Measurements from ENCODE around the gene PROSER3.

Gene PROSER3

DNA sequence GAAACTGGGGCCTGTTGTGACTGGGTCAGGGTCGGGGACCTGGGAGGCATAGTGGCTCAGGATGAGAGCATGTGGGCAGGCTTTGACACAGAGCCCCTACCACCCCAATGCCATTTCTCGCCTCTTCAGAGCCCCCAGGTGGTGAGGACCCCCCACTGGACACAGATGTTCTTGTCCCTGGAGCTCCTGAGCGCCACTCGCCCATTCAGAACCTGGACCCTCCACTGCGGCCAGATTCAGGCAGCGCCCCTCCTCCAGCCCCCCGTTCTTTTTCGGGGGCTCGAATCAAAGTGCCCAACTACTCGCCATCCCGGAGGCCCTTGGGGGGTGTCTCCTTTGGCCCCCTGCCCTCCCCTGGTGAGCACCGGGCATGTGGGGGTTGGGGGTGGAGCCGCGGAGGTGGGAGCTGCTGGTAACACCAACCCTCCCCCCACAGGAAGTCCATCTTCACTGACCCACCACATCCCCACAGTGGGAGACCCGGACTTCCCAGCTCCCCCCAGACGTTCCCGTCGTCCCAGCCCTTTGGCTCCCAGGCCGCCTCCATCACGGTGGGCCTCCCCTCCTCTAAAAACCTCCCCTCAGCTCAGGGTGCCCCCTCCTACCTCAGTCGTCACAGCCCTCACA is 26.1 kb upstream of the PROSER3 start:
- no peak overlapping the region for H2AFZ ChIP-seq (ENCODE audit: low read length)
- no peaks in the 10 kb centered on the region for H3K4me1 ChIP-seq (ENCODE audit: insufficient read depth, low read length, severe bottlenecking)
- no peak overlapping the region for H3K9ac ChIP-seq (ENCODE audit: low read length)
- no peaks in the 10 kb centered on the region for H3K27me3 ChIP-seq (ENCODE audit: insufficient read depth, low read length)
- H4K20me1 ChIP-seq (ENCODE audit: insufficient read depth, low read length), result no peaks in the 10 kb centered on the region
- peaks cover 92% of the 10 kb centered on the region for H3K36me3 ChIP-seq (ENCODE audit: insufficient read depth, low read length)
- TF ChIP-seq, protein P1, sequence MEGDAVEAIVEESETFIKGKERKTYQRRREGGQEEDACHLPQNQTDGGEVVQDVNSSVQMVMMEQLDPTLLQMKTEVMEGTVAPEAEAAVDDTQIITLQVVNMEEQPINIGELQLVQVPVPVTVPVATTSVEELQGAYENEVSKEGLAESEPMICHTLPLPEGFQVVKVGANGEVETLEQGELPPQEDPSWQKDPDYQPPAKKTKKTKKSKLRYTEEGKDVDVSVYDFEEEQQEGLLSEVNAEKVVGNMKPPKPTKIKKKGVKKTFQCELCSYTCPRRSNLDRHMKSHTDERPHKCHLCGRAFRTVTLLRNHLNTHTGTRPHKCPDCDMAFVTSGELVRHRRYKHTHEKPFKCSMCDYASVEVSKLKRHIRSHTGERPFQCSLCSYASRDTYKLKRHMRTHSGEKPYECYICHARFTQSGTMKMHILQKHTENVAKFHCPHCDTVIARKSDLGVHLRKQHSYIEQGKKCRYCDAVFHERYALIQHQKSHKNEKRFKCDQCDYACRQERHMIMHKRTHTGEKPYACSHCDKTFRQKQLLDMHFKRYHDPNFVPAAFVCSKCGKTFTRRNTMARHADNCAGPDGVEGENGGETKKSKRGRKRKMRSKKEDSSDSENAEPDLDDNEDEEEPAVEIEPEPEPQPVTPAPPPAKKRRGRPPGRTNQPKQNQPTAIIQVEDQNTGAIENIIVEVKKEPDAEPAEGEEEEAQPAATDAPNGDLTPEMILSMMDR (IDR thresholded peaks at IDR 0.05; ENCODE audit: low read length), result no peak
- TF ChIP-seq EZH2 (IDR thresholded peaks at IDR 0.05; ENCODE audit: borderline replicate concordance, low read length), result no peak
- H3F3A ChIP-seq (ENCODE audit: insufficient read depth, low read length), result no peaks in the 10 kb centered on the region
- H3K27ac ChIP-seq (ENCODE audit: low read depth, low read length, poor library complexity, severe bottlenecking), result no peak overlapping the region
- no peak overlapping the region for H3K4me3 ChIP-seq (ENCODE audit: low read depth, low read length, poor library complexity, severe bottlenecking)
- H3K9me2 ChIP-seq (ENCODE audit: low read depth, low read length), result no peaks in the 10 kb centered on the region
- no peaks in the 10 kb centered on the region for H3K79me2 ChIP-seq (ENCODE audit: insufficient read depth, low read length)
- no peaks in the 10 kb centered on the region for H3K9me3 ChIP-seq (ENCODE audit: low read length)
- H3K4me2 ChIP-seq (ENCODE audit: low read length), result no peak overlapping the region

DNA sequence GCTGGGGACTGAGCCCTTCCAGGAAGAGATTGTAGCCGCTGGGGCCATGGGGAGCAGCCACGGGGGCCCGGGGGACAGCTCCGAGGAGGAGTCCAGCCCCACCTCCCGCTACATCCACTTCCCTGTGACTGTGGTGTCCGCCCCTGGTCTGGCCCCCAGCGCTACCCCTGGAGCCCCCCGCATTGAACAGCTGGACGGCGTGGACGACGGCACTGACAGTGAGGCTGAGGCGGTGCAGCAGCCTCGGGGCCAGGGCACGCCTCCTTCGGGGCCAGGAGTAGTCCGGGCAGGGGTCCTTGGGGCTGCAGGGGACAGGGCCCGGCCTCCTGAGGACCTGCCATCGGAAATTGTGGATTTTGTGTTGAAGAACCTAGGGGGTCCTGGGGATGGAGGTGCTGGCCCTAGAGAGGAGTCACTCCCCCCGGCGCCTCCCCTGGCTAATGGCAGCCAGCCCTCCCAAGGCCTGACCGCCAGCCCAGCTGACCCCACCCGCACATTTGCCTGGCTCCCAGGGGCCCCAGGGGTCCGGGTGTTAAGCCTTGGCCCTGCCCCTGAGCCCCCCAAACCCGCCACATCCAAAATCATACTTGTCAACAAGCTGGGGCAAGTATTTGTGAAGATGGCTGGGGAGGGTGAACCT is 25.3 kb upstream of the PROSER3 start:
- no peaks in the 10 kb centered on the region for H3K9me2 ChIP-seq (ENCODE audit: low read depth, low read length)

DNA sequence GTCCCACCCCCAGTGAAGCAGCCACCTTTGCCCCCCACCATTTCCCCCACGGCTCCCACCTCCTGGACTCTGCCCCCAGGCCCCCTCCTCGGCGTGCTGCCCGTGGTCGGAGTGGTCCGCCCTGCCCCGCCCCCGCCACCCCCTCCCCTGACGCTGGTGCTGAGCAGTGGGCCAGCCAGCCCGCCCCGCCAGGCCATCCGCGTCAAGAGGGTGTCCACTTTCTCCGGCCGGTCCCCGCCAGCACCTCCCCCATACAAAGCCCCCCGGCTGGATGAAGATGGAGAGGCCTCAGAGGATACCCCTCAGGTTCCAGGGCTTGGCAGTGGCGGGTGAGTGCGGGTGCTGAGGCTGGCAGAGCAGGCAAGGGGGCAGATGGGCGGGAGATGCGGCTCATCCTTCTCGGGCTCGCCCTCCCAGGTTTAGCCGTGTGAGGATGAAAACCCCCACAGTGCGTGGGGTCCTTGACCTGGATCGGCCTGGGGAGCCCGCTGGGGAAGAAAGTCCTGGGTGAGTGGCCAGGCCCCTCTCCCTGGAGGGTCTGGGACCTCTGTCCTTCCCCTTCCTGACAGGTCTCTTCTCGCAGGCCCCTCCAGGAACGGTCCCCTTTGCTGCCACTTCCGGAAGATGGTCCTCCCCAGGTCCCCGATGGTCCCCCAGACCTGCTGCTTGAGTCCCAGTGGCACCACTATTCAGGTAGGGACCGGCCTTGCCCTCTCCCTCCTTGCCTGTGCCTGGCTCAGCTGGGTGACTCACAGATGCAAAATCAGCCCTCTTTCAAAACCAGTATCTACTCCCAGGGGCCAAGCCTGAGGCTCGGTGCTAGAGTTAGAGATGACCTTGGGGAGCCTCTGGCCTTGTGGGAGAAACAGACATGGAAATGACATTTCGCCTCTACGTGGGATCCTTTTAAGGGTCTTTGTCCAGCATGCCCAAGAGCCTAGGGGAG is 24.5 kb upstream of the PROSER3 start:
- Histone ChIP-seq H3K4me3 (ENCODE audit: low read depth, low read length, poor library complexity, severe bottlenecking) (no peak overlapping the region), H3K9ac (ENCODE audit: low read length) (no peak overlapping the region), H3K4me2 (ENCODE audit: low read length) (no peak overlapping the region), H3K9me3 (ENCODE audit: low read length) (no peaks in the 10 kb centered on the region), H3K36me3 (ENCODE audit: insufficient read depth, low read length) (peaks cover 91% of the 10 kb centered on the region), H3K4me1 (ENCODE audit: insufficient read depth, low read length, severe bottlenecking) (no peaks in the 10 kb centered on the region), H4K20me1 (ENCODE audit: insufficient read depth, low read length) (no peaks in the 10 kb centered on the region), H2AFZ (ENCODE audit: low read length) (no peak overlapping the region), H3K9me2 (ENCODE audit: low read depth, low read length) (no peaks in the 10 kb centered on the region), H3K27me3 (ENCODE audit: insufficient read depth, low read length) (no peaks in the 10 kb centered on the region), H3K27ac (ENCODE audit: low read depth, low read length, poor library complexity, severe bottlenecking) (no peak overlapping the region), H3K79me2 (ENCODE audit: insufficient read depth, low read length) (no peaks in the 10 kb centered on the region), H3F3A (ENCODE audit: insufficient read depth, low read length) (no peaks in the 10 kb centered on the region)
- no peak for TF ChIP-seq EZH2 (IDR thresholded peaks at IDR 0.05; ENCODE audit: borderline replicate concordance, low read length)

More for the DNA sequence above, 25.3 kb upstream of the PROSER3 start:
- Histone ChIP-seq H3K9ac (ENCODE audit: low read length) (no peak overlapping the region), H3K36me3 (ENCODE audit: insufficient read depth, low read length) (peaks cover 90% of the 10 kb centered on the region), H2AFZ (ENCODE audit: low read length) (no peak overlapping the region), H3K4me1 (ENCODE audit: insufficient read depth, low read length, severe bottlenecking) (no peaks in the 10 kb centered on the region), H3K79me2 (ENCODE audit: insufficient read depth, low read length) (no peaks in the 10 kb centered on the region), H3K4me2 (ENCODE audit: low read length) (no peak overlapping the region), H4K20me1 (ENCODE audit: insufficient read depth, low read length) (no peaks in the 10 kb centered on the region), H3F3A (ENCODE audit: insufficient read depth, low read length) (no peaks in the 10 kb centered on the region), H3K9me3 (ENCODE audit: low read length) (no peaks in the 10 kb centered on the region), H3K27ac (ENCODE audit: low read depth, low read length, poor library complexity, severe bottlenecking) (no peak overlapping the region), H3K4me3 (ENCODE audit: low read depth, low read length, poor library complexity, severe bottlenecking) (no peak overlapping the region), H3K27me3 (ENCODE audit: insufficient read depth, low read length) (no peaks in the 10 kb centered on the region)
- TF ChIP-seq EZH2 (IDR thresholded peaks at IDR 0.05; ENCODE audit: borderline replicate concordance, low read length), result no peak
- TF ChIP-seq, protein P1 (IDR thresholded peaks at IDR 0.05; ENCODE audit: low read length), result no peak

All from OCI-LY1 (cell line).